Liver (tissue), 9 donors: ENCODE measurements around the gene TBC1D10A. TPM values are rescaled to one million over a fixed set of nuclear protein-coding genes. Genes with fewer than 3 reads are reported as not detected.

Experiments
- DNase-seq: peaks from one replicate; pipeline ENCODE4 v3.0.0-alpha.2; 2017; ENCODE audit warnings: low spot score
- H3K27ac ChIP-seq, 2 donors: one replicate each; pipeline ENCODE4 v1.7.0; 2013; ENCODE audit warnings: inconsistent platforms in 2 of 2, low read length in 2 of 2, control low read depth in 1 of 2, low read depth in 1 of 2, mild to moderate bottlenecking in 1 of 2
- H3K27me3 ChIP-seq, 4 donors: one replicate each; pipeline versions ENCODE4 v1.6.1 to v1.7.0; 2013; ENCODE audit warnings: low read length in 3 of 4, inconsistent platforms in 1 of 4, mild to moderate bottlenecking in 1 of 4, moderate library complexity in 1 of 4; ENCODE audit not compliant: control insufficient read depth in 4 of 4, insufficient read depth in 4 of 4
- H3K36me3 ChIP-seq, 4 donors: one replicate each; pipeline versions ENCODE4 v1.6.1 to v1.7.0; 2013; ENCODE audit warnings: low read length in 3 of 4, mild to moderate bottlenecking in 3 of 4, low read depth in 1 of 4, moderate library complexity in 1 of 4; ENCODE audit not compliant: control insufficient read depth in 4 of 4, insufficient read depth in 3 of 4
- H3K4me1 ChIP-seq, 4 donors: one replicate each; pipeline versions ENCODE4 v1.6.1 to v1.7.0; 2013; ENCODE audit warnings: low read length in 3 of 4, mild to moderate bottlenecking in 3 of 4, moderate library complexity in 1 of 4; ENCODE audit not compliant: control insufficient read depth in 4 of 4, insufficient read depth in 4 of 4
- H3K4me3 ChIP-seq, 3 donors: one replicate each; pipeline versions ENCODE4 v1.6.1 to v1.7.0; 2013; ENCODE audit warnings: low read length in 3 of 3, control low read depth in 1 of 3, low read depth in 1 of 3, mild to moderate bottlenecking in 1 of 3
- H3K9ac ChIP-seq, 2 donors: one replicate each; pipeline ENCODE4 v1.7.0; 2013; ENCODE audit warnings: low read length in 2 of 2, mild to moderate bottlenecking in 2 of 2, moderate library complexity in 2 of 2, control low read depth in 1 of 2, low read depth in 1 of 2
- H3K9me3 ChIP-seq, 4 donors: one replicate each; pipeline versions ENCODE4 v1.6.1 to v1.7.0; 2013; ENCODE audit warnings: low read length in 3 of 4; ENCODE audit not compliant: control insufficient read depth in 4 of 4
- CTCF ChIP-seq: fragments of 150-350 bp; IDR thresholded peaks from 2 replicates; pipeline ENCODE4 v1.5.1; 2017; ENCODE audit warnings: improper control_type of control experiment, low read depth, low read length; ENCODE audit not compliant: missing input control
- EGR1 ChIP-seq, 2 donors: IDR thresholded peaks; 2 replicates each; pipeline ENCODE4 v1.6.1; 2016 to 2018; ENCODE audit warnings: antibody characterized with exemption in 2 of 2, low read depth in 2 of 2
- FOXA1 ChIP-seq: IDR thresholded peaks from 2 replicates; pipeline ENCODE4 v1.6.1; 2016; ENCODE audit warnings: antibody characterized with exemption
- FOXA2 ChIP-seq: IDR thresholded peaks from 2 replicates; pipeline ENCODE4 v1.6.1; 2016; ENCODE audit warnings: antibody characterized with exemption
- GABPA ChIP-seq, 2 donors: IDR thresholded peaks in 1 of 2; conservative IDR thresholded peaks in 1 of 2; 2 replicates each; pipeline ENCODE4 v1.6.1; 2016; ENCODE audit warnings: antibody characterized with exemption in 2 of 2, mild to moderate bottlenecking in 1 of 2, moderate library complexity in 1 of 2
- HNF4A ChIP-seq, 2 donors: conservative IDR thresholded peaks; 2 replicates each; pipeline ENCODE4 v1.6.1; 2016; ENCODE audit warnings: antibody characterized with exemption in 2 of 2, mild to moderate bottlenecking in 2 of 2
- HNF4G ChIP-seq: IDR thresholded peaks from 2 replicates; pipeline ENCODE4 v1.6.1; 2016; ENCODE audit warnings: antibody characterized with exemption
- JUND ChIP-seq, 2 donors: IDR thresholded peaks; 2 replicates each; pipeline ENCODE4 v1.6.1; 2016; ENCODE audit warnings: antibody characterized with exemption in 2 of 2
- MAX ChIP-seq: IDR thresholded peaks from 2 replicates; pipeline ENCODE4 v1.6.1; 2016; ENCODE audit warnings: antibody characterized with exemption
- NR2F2 ChIP-seq: IDR thresholded peaks from 2 replicates; pipeline ENCODE4 v1.6.1; 2016; ENCODE audit warnings: antibody characterized with exemption
- RAD21 ChIP-seq, 2 donors: IDR thresholded peaks; 2 replicates each; pipeline ENCODE4 v1.6.1; 2016; ENCODE audit warnings: antibody characterized with exemption in 2 of 2, mild to moderate bottlenecking in 2 of 2
- RXRA ChIP-seq, 2 donors: IDR thresholded peaks; 2 replicates each; pipeline ENCODE4 v1.6.1; 2017 to 2018; ENCODE audit warnings: antibody characterized with exemption in 2 of 2, mild to moderate bottlenecking in 1 of 2
- SP1 ChIP-seq: IDR thresholded peaks from 2 replicates; pipeline ENCODE4 v1.6.1; 2018; ENCODE audit warnings: antibody characterized with exemption, mild to moderate bottlenecking
- TAF1 ChIP-seq: conservative IDR thresholded peaks from 2 replicates; pipeline ENCODE4 v1.6.1; 2016; ENCODE audit warnings: antibody characterized with exemption, mild to moderate bottlenecking
- YY1 ChIP-seq: IDR thresholded peaks from 2 replicates; pipeline ENCODE4 v1.6.1; 2016; ENCODE audit warnings: antibody characterized with exemption, mild to moderate bottlenecking
- WGBS: extraction: QIAGEN DNeasy Blood & Tissue Kit; methylation state at CpG from one replicate; pipeline ENCODE4 v1.1.7; 2013; 5-methylcytosine and 5-hydroxymethylcytosine counted together
- polyA plus RNA-seq, 2 donors: library from polyadenylated mRNA; stranded (reverse) in 1 of 2; unstranded in 1 of 2; fragments of 200-250 nt in 1 of 2; fragments of >200 nt in 1 of 2; fragmentation: Nextera tagmentation in 1 of 2; extraction: Ambion mirVana in 1 of 2; gene quantifications; one replicate each; pipeline versions ENCODE4 v1.2.1 to v1.2.3, GENCODE V29; 2013 to 2015
- total RNA-seq, 2 donors: library from RNA; depleted of rRNA; stranded (reverse); fragments of >200 nt; gene quantifications; one replicate each; pipeline ENCODE4 v1.2.3, GENCODE V29; 2014
- TF ChIP-seq, protein P1 (sequence below): IDR thresholded peaks from 2 replicates; pipeline ENCODE4 v1.6.1; 2016; ENCODE audit warnings: antibody characterized with exemption
- TF ChIP-seq, protein P2 (sequence below): IDR thresholded peaks from 2 replicates; pipeline ENCODE4 v1.6.1; 2016; ENCODE audit warnings: antibody characterized with exemption, mild to moderate bottlenecking
- TF ChIP-seq, protein P3 (sequence below): IDR thresholded peaks from 2 replicates; pipeline ENCODE4 v1.6.1; 2016; ENCODE audit warnings: antibody characterized with exemption
- donor health status: healthy.
- donor health status: healthy.
- donor health status: healthy.
- donor health status: healthy.
- donor health status: healthy.

TBC1D10A gene
- total and polyA plus RNA-seq, 4 donors = 3.6 to 9.2 (median 8.2) TPM

DNA sequence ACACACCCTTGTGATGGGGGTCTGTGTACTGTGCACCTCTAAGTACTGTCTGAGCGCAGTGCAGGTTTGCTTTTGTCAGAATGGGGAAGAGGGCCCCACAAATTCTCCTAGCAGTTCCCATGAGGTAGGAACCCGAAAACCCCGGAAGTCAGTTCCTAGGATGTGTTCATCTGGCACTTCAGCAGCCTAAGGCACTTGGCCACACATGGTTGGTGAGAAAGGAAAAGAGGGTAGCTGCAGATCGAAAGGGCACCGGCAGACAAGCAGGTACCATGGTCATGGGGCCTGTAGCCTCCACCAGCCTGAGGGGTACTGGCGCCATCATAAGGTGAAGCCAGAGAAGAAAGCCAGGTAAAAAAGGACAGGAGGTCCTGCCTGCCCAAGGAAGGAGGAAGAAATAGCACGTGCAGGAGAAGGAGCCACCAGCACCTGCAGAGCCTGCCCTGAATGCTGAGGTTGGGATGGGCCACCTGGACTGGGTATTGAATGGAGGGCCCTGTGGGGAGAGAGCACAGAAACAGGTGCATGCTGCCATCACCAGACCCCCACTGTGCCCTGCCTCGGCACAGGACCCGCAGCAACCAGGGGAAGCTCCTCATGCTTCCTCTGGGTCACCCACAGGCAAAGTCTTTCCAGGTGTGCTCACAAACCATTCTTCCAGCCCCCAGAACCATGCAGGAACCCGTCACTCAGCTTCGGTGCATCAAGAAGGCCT, 29.3 kb downstream of the TBC1D10A start (continued):
- TF ChIP-seq EGR1 (IDR thresholded peaks at IDR 0.05; ENCODE audit: low read depth in 2 of 2) = no peak

GRCh38 chr22:30296833-30297232, 29.9 kb downstream of the TBC1D10A start:
- no peak for DNase-seq
- no peak overlapping the region for H3K27ac ChIP-seq
- TF ChIP-seq JUND (IDR thresholded peaks at IDR 0.05) = no peak
- TF ChIP-seq HNF4A (conservative IDR thresholded peaks at IDR 0.05) = no peak
- TF ChIP-seq RAD21 (IDR thresholded peaks at IDR 0.05) = no peak
- no peak for TF ChIP-seq CTCF
- no peak for TF ChIP-seq RXRA (IDR thresholded peaks at IDR 0.05)
- H3K4me3 ChIP-seq = no peak overlapping the region
- H3K27me3 ChIP-seq = no peaks in the 10 kb centered on the region
- H3K9me3 ChIP-seq = no peaks in the 10 kb centered on the region
- H3K9ac ChIP-seq = no peak overlapping the region
- 93% methylated on average over 3 of the region's 3 CpGs for WGBS
- H3K4me1 ChIP-seq = peaks cover 0 to 3% (median 0%) of the 10 kb centered on the region in 4 donors
- peaks cover 11 to 70% (median 24%) of the 10 kb centered on the region in 4 donors for H3K36me3 ChIP-seq

GRCh38 chr22:30296324-30296723, 30.4 kb downstream of the TBC1D10A start:
- Histone ChIP-seq H3K4me1 (peaks cover 2 to 5% (median 4%) of the 10 kb centered on the region in 4 donors), H3K27me3 (no peaks in the 10 kb centered on the region), H3K27ac (no peak overlapping the region), H3K9ac (no peak overlapping the region), H3K4me3 (no peak overlapping the region), H3K36me3 (peaks cover 11 to 69% (median 23%) of the 10 kb centered on the region in 4 donors), H3K9me3 (no peaks in the 10 kb centered on the region)
- WGBS = 95% methylated on average over 4 of the region's 4 CpGs
- TF ChIP-seq TAF1 = no peak
- DNase-seq = no peak

GRCh38 chr22:30295576-30295975, 31.2 kb downstream of the TBC1D10A start:
- peaks cover 4 to 12% (median 9%) of the 10 kb centered on the region in 4 donors for H3K4me1 ChIP-seq
- H3K36me3 ChIP-seq = peaks cover 11 to 63% (median 20%) of the 10 kb centered on the region in 4 donors
- TF ChIP-seq FOXA1 (no peak), MAX (no peak), JUND (IDR thresholded peaks at IDR 0.05) (no peak), RXRA (IDR thresholded peaks at IDR 0.05) (no peak), TAF1 (no peak), YY1 (no peak), HNF4G (no peak), GABPA (IDR thresholded peaks at IDR 0.05 in 1 of 2, conservative IDR thresholded peaks at IDR 0.05 in 1 of 2) (no peak), RAD21 (IDR thresholded peaks at IDR 0.05) (no peak), NR2F2 (no peak), HNF4A (conservative IDR thresholded peaks at IDR 0.05) (no peak), SP1 (no peak), FOXA2 (no peak), EGR1 (IDR thresholded peaks at IDR 0.05; ENCODE audit: low read depth in 2 of 2) (no peak)
- TF ChIP-seq, protein P1, sequence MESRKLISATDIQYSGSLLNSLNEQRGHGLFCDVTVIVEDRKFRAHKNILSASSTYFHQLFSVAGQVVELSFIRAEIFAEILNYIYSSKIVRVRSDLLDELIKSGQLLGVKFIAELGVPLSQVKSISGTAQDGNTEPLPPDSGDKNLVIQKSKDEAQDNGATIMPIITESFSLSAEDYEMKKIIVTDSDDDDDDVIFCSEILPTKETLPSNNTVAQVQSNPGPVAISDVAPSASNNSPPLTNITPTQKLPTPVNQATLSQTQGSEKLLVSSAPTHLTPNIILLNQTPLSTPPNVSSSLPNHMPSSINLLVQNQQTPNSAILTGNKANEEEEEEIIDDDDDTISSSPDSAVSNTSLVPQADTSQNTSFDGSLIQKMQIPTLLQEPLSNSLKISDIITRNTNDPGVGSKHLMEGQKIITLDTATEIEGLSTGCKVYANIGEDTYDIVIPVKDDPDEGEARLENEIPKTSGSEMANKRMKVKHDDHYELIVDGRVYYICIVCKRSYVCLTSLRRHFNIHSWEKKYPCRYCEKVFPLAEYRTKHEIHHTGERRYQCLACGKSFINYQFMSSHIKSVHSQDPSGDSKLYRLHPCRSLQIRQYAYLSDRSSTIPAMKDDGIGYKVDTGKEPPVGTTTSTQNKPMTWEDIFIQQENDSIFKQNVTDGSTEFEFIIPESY = no peak
- TF ChIP-seq, protein P2, sequence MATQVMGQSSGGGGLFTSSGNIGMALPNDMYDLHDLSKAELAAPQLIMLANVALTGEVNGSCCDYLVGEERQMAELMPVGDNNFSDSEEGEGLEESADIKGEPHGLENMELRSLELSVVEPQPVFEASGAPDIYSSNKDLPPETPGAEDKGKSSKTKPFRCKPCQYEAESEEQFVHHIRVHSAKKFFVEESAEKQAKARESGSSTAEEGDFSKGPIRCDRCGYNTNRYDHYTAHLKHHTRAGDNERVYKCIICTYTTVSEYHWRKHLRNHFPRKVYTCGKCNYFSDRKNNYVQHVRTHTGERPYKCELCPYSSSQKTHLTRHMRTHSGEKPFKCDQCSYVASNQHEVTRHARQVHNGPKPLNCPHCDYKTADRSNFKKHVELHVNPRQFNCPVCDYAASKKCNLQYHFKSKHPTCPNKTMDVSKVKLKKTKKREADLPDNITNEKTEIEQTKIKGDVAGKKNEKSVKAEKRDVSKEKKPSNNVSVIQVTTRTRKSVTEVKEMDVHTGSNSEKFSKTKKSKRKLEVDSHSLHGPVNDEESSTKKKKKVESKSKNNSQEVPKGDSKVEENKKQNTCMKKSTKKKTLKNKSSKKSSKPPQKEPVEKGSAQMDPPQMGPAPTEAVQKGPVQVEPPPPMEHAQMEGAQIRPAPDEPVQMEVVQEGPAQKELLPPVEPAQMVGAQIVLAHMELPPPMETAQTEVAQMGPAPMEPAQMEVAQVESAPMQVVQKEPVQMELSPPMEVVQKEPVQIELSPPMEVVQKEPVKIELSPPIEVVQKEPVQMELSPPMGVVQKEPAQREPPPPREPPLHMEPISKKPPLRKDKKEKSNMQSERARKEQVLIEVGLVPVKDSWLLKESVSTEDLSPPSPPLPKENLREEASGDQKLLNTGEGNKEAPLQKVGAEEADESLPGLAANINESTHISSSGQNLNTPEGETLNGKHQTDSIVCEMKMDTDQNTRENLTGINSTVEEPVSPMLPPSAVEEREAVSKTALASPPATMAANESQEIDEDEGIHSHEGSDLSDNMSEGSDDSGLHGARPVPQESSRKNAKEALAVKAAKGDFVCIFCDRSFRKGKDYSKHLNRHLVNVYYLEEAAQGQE = no peak
- TF ChIP-seq, protein P3, sequence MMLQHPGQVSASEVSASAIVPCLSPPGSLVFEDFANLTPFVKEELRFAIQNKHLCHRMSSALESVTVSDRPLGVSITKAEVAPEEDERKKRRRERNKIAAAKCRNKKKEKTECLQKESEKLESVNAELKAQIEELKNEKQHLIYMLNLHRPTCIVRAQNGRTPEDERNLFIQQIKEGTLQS = no peak
- 92% methylated on average over 7 of the region's 7 CpGs for WGBS
- no peak overlapping the region for H3K9ac ChIP-seq
- no peak overlapping the region for H3K4me3 ChIP-seq
- no peaks in the 10 kb centered on the region for H3K27me3 ChIP-seq
- H3K9me3 ChIP-seq = no peaks in the 10 kb centered on the region
- H3K27ac ChIP-seq = no peak overlapping the region
- no peak for DNase-seq
